Parathyroid adenoma (tissue), 2 donors: ENCODE measurements around the gene SEPTIN1.

Experiments
- H2AFZ ChIP-seq: fragments of 300-600 bp; sonication (generic); one replicate; pipeline ENCODE4 v1.7.0; 2017; ENCODE audit warnings: antibody characterized with exemption, mild to moderate bottlenecking
- H3K27ac ChIP-seq: fragments of 300-600 bp; sonication (generic); one replicate; pipeline ENCODE4 v1.7.0; 2017
- H3K27me3 ChIP-seq: fragments of 300-600 bp; sonication (generic); one replicate; pipeline ENCODE4 v1.7.0; 2017; ENCODE audit warnings: low read length; ENCODE audit not compliant: control insufficient read depth, insufficient read depth
- H3K36me3 ChIP-seq: fragments of 300-600 bp; sonication (generic); one replicate; pipeline ENCODE4 v1.7.0; 2017; ENCODE audit warnings: low read length; ENCODE audit not compliant: control insufficient read depth, insufficient read depth
- H3K4me1 ChIP-seq: fragments of 300-600 bp; sonication (generic); one replicate; pipeline ENCODE4 v1.7.0; 2017; ENCODE audit warnings: control low read depth
- H3K4me2 ChIP-seq: fragments of 300-600 bp; sonication (generic); one replicate; pipeline ENCODE4 v1.7.0; 2017; ENCODE audit warnings: low read length
- H3K4me3 ChIP-seq: fragments of 300-600 bp; sonication (generic); one replicate; pipeline ENCODE4 v1.7.0; 2017; ENCODE audit warnings: low read depth, low read length
- H3K79me2 ChIP-seq: fragments of 300-600 bp; sonication (generic); one replicate; pipeline ENCODE4 v1.7.0; 2017; ENCODE audit warnings: control low read depth
- H3K9ac ChIP-seq: fragments of 300-600 bp; sonication (generic); one replicate; pipeline ENCODE4 v1.7.0; 2017; ENCODE audit warnings: mild to moderate bottlenecking
- H3K9me3 ChIP-seq: fragments of 300-600 bp; sonication (generic); one replicate; pipeline ENCODE4 v1.7.0; 2017; ENCODE audit warnings: low read length; ENCODE audit not compliant: control insufficient read depth
- TF ChIP-seq, protein P1 (sequence below): fragments of 300-600 bp; sonication (generic); IDR thresholded peaks from one replicate; pipeline ENCODE4 v1.7.0; 2017; ENCODE audit warnings: antibody characterized with exemption, mild to moderate bottlenecking
- donor health status: primary hyperparathyroidism.

Gene SEPTIN1

DNA sequence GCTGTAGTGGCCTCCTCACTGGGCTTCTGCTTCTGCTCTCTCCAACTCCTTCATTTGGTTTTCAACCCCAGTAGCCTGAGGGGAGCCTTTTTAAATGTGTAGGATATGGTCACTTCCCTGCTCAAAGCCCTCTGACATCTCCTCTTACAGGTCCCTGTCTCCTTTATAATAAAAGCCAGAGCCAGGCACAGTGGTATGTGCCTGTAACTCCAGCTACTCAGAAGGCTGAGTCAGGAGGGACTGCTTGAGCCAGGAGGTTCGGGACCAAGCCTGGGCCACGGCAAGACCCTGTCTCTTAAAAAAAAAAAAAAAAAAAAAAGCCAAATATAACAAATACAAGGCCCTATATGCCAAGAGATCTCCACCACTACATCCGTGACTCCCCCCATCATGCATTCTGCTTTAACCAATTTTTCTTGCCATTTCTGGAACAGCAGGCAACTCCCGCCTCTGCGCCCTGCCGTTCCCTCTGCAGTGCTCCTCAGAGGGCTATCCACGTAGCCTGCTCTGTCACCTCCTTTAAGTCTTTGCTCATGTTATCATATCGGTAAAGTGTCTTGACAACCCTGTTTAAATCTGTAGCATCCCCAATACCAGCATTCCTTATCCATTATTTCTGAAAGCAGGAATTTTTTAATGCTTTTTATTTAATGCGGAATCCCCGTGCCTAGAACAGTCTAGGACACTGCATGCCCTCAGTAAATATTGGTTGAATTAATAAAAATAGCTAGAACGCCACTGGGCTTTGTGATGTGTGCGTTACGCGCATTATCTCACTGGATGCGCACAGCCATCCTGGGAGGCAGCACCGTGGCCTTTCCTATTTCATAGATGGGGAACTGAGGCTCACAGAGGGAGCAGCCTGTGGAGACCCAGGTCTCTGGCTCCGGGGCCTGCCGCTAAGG, 34.5 kb upstream of the SEPTIN1 start:
- no peak overlapping the region for H2AFZ ChIP-seq
- H3K27ac ChIP-seq = peak overlapping the region; percentile 48
- H3K4me3 ChIP-seq = no peak overlapping the region
- no peaks in the 10 kb centered on the region for H3K79me2 ChIP-seq
- TF ChIP-seq, protein P1, sequence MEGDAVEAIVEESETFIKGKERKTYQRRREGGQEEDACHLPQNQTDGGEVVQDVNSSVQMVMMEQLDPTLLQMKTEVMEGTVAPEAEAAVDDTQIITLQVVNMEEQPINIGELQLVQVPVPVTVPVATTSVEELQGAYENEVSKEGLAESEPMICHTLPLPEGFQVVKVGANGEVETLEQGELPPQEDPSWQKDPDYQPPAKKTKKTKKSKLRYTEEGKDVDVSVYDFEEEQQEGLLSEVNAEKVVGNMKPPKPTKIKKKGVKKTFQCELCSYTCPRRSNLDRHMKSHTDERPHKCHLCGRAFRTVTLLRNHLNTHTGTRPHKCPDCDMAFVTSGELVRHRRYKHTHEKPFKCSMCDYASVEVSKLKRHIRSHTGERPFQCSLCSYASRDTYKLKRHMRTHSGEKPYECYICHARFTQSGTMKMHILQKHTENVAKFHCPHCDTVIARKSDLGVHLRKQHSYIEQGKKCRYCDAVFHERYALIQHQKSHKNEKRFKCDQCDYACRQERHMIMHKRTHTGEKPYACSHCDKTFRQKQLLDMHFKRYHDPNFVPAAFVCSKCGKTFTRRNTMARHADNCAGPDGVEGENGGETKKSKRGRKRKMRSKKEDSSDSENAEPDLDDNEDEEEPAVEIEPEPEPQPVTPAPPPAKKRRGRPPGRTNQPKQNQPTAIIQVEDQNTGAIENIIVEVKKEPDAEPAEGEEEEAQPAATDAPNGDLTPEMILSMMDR = no peak
- peak overlapping the region; percentile 47 for H3K4me2 ChIP-seq
- no peaks in the 10 kb centered on the region for H3K9me3 ChIP-seq
- H3K4me1 ChIP-seq = peaks cover 11% of the 10 kb centered on the region
- no peak overlapping the region for H3K9ac ChIP-seq
- H3K36me3 ChIP-seq = no peaks in the 10 kb centered on the region
- no peaks in the 10 kb centered on the region for H3K27me3 ChIP-seq

DNA sequence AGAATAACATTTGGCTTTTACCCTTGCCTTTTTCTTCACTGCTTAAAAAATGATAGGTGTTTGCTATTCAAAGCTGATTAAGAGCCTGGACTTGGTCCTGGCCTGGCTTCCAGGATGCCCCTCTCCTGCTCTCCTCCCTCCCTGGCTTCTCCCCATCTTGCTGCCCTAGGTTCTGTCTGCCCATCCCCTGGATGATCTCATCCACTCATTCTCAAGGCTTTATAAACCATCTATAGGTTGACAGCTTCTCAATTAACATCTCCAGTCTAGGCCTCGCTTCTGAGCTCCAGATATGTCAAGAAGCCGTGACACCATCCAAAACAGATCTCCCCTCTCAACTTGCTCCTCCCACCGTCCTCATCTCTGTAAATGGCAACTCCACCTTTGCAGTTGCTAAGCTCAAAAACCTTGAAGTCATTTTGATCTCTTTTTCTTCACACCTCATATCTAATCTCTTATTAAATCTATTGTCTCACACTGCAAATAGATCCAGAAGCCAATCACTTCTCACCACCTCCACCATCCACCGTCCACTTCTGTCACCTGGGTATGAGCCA, 33.8 kb upstream of the SEPTIN1 start:
- Histone ChIP-seq H3K9me3 (no peaks in the 10 kb centered on the region), H3K27ac (peak overlapping the region; percentile 48), H3K79me2 (no peaks in the 10 kb centered on the region), H3K4me1 (peaks cover 11% of the 10 kb centered on the region), H3K36me3 (no peaks in the 10 kb centered on the region), H2AFZ (no peak overlapping the region), H3K27me3 (no peaks in the 10 kb centered on the region), H3K4me2 (peak overlapping the region; percentile 13), H3K9ac (no peak overlapping the region), H3K4me3 (no peak overlapping the region)
- TF ChIP-seq, protein P1 = no peak

DNA sequence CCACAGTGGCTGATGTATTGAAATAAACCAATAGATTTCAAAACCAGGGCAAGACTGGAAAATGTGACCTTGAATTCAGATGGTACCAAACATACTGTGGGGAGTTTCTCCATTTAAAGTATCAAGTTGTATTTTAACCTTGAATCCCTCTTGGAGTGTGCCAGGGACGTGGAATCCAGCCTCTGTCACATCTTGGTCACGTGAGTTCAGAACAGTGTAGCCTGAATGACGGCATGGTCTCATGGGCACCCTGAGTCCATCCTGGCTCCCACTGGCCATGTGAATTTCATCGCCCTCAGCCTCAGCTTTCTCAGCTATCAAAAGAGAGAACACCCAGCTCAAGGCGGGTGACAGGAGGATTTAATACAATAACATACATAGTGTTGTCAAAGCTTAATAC, 31.8 kb upstream of the SEPTIN1 start:
- Histone ChIP-seq H2AFZ (no peak overlapping the region), H3K4me1 (peaks cover 17% of the 10 kb centered on the region), H3K9ac (no peak overlapping the region), H3K4me2 (no peak overlapping the region), H3K27me3 (no peaks in the 10 kb centered on the region), H3K27ac (no peak overlapping the region), H3K4me3 (no peak overlapping the region), H3K9me3 (no peaks in the 10 kb centered on the region), H3K79me2 (peaks cover 9% of the 10 kb centered on the region), H3K36me3 (no peaks in the 10 kb centered on the region)
- TF ChIP-seq, protein P1 = no peak

DNA sequence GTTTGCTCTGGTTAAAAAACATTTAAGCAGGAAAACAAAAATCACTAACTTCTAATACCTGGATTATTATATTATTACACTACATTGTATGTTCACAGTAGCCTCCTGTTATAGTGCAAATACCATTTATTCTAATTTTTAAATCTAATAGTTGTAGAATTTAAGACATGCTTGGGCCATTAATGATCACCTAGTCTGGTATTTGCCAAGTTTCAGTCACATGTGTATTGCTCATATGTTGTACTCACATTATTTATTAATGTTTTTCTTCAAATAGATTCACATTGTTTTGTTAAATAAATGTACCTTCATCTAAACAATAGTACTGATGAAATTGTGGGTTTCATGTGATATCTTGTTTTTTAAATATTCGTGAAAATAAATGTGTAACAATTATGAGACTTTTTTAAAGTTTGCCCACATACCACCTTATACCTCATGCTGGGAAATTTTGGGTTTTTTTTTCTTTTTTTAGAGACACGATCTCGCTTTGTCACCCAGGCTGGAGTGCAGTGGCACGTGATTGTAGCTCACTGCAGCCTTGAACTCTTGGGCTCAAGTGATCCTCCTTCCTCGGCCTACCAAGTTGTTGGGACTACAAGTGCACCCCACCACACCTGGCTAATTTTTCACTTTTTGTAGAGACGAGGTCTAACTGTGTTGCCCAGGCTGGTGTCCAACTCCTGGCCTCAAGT, 30.9 kb upstream of the SEPTIN1 start:
- H2AFZ ChIP-seq = no peak overlapping the region
- no peaks in the 10 kb centered on the region for H3K27me3 ChIP-seq
- peaks cover 9% of the 10 kb centered on the region for H3K79me2 ChIP-seq
- TF ChIP-seq, protein P1 = no peak
- no peak overlapping the region for H3K4me2 ChIP-seq
- no peak overlapping the region for H3K27ac ChIP-seq
- peaks cover 19% of the 10 kb centered on the region for H3K4me1 ChIP-seq
- H3K9ac ChIP-seq = no peak overlapping the region
- H3K4me3 ChIP-seq = no peak overlapping the region
- no peaks in the 10 kb centered on the region for H3K9me3 ChIP-seq
- no peaks in the 10 kb centered on the region for H3K36me3 ChIP-seq
